ENCODE data around the gene RRAS2.
"Not testable (repeated sequence)": the region's sequence is repeated elsewhere in the genome, so short reads cannot be mapped to it uniquely, and the experiment has no call there.

RRAS2 gene

GRCh38 chr11:14371249-14371648 lies 12.3 kb upstream of the RRAS2 start:
- no peak for DNase-seq (ENCODE audit: low read depth in 2 of 2)

DNA sequence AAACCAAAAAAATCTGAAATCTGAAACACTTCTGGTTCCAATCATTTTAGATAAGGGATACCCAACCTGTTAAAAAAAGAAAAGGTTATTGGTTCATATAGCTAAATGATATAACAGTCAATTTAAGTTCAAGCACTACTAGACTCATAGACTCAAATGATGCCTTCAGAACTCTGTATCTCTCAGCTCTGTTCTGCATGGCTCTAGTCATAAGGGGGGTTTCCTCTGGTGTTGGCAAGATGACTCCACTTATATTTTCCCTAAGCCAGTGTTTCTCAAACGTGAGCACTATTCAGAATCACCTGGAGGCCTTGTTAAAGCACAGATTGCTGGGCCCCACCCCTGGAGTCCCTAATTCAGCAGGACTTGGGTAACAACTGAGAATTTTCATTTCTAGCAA lies 11.5 kb upstream of the RRAS2 start:
- no peak for DNase-seq (ENCODE audit: low read depth in 2 of 2)

GRCh38 chr11:14369598-14369997 lies 10.6 kb upstream of the RRAS2 start:
- no peak for DNase-seq (ENCODE audit: low read depth in 2 of 2)

GRCh38 chr11:14366936-14367335 lies 8.0 kb upstream of the RRAS2 start:
- no peak for DNase-seq (ENCODE audit: low read depth in 2 of 2)

DNA sequence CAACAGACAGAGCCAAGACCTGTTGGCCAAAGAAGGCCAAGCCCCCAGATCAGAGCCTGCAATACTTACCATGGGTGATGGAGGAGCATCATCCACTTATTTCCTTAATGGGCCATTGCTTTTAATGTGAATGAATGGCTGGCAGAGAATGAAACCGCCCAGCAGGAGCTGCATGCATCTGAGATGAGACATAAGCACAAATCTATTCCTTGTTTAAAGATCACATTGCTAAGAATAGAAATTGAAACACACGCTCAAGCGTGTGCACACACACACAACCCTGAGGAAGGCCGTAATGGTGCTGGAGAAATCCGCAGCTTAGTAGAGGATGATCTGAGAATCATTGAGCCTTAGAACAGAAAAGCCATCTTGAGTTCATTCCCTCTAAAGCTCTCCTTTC lies 5.3 kb upstream of the RRAS2 start:
- DNase-seq (ENCODE audit: low read depth in 2 of 2): no peak

- no peak for DNase-seq (ENCODE audit: low read depth in 2 of 2)
Measured at GRCh38 chr11:14362611-14363010, 3.6 kb upstream of the RRAS2 start.

DNA sequence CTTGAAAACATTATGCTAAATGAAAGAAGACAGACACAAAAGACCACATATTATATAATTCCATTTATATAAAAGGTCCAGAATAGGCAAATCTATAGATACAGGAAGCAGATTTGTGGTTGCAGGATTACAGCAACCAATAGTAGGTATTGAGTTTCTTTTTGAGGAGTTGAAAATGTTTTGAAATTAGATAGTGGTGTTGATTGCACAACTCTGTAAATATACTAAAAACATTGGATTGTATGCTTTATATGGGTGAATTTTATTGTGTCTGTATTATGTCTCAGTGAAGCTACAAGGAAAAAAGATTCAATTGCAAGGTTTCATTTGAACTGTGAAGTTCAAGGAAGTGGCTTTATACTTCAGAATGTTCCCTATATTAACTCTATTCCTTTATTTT lies 3.0 kb upstream of the RRAS2 start:
- no peak for DNase-seq (ENCODE audit: low read depth in 2 of 2)

GRCh38 chr11:14360976-14361375 lies 2.0 kb upstream of the RRAS2 start:
- no peak for DNase-seq (ENCODE audit: low read depth in 2 of 2)

DNA sequence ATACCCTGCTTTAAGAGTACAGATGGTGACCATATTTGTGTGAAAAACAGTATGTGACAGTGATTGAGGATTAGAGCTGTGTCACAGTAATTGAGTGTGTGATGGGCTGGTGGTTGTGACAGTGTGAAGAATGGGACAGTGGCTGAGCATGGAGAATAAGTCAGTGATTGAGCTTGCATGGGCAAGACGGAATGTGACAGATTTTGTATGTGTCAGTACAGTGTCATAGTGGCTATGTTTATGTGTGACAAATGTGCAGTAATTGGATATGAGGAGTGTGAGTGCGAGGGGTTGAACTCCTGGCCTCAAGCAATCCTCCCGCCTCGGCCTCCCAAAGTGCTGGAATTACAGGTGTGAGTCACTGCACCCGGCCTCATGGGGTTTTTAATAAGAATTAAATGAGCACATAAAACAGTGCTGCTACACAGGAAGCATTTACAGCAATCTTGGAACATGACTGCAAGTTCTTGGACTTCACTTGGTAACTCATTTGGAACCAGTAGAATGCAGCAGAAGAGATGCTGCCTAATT lies 583 bp upstream of the RRAS2 start:
- DNase-seq (ENCODE audit: low read depth in 2 of 2): no peak

DNA sequence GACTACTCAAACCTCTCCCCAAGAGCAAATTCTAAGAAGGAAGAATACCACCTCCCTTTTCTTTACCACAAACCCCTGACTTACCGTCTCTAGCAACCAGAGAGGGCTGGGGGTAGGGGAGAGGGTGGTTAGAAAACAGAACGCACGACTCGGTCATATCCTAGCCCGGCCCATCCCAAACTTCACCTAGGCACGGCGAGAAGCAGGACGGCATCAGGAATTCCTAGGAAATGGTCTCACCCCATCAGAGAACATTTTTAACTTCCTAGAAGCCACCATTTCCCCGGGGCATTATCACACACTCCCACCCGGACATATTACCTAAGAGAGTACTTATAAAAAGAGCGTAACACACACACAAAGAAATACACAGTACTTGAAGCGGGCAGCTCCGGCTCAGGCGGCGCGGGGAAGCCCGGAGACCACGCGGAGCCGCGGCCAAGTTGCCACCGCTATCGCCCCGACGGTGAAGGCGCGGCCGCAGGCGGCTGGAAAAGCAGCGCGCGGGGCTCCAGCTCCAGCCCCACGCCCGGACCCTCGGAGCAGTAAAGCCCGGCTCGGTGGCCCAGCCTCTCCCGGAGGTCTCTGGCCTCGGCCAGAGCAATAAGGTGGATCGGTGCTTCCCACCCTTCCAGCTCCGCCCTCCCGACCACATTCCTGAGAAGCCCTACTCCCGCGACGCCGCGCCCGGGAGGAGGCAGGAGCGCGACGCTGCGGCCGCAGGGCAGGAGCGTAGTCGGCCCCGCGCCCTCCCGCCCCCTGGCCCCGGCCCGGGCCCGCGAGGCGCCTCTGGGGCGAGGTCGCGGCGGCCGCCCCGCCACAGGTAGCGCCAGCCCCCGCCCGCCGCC lies 878 bp downstream of the RRAS2 start:
- no peak for DNase-seq (ENCODE audit: low read depth in 2 of 2)

- no peak for DNase-seq (ENCODE audit: low read depth in 2 of 2)
Measured at GRCh38 chr11:14356342-14356741, 2.6 kb downstream of the RRAS2 start.

- not testable (repeated sequence) for DNase-seq (ENCODE audit: low read depth in 2 of 2)
Measured at GRCh38 chr11:14354604-14355003, 4.4 kb downstream of the RRAS2 start.

DNA sequence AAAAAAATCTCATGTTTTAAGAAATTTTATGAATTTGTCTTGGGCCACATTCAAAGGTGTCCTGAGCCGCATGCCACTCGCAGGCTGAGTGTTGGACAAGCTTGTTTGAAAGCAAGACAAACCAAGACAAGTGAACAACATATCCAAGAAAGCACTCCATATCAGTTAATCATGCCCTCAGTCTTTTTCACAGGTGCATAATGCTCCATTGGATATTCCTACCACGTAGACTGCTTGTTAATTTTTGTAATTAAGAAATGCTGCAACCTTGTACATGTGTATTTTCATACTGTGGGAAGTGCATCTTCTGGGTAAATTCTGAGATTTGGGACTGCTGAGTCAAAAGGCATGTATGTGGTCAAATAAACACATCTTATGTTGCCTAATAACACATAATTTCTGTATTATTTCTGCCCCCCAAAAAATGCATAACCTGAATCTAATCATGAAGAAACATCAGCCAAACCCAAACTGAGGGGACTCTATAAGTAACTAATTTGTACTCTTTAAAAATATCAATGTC lies 8.2 kb downstream of the RRAS2 start:
- no peak for DNase-seq (ENCODE audit: low read depth in 2 of 2)

DNA sequence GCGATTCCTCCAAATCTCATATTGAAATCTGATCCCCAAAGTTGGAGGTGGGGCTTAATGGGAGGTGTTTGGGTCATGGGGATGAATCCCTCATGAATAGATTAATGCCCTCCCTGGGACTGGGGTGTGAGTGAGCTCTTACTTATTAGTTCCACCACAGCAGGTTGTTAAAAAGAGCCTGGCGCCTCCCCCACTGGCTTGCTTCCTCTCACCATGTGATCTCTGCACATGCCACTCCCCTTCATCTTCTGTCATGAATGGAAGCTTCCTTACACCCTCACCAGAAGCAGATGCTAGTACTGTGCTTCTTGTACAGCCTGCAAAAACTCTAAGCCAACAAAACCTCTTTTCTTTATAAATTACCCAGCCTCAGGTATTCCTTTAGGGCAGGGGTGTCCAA lies 8.8 kb downstream of the RRAS2 start:
- DNase-seq (ENCODE audit: low read depth in 2 of 2): no peak

- no peak for DNase-seq (ENCODE audit: low read depth in 2 of 2)
Measured at GRCh38 chr11:14347991-14348390, 11.0 kb downstream of the RRAS2 start.

- no peak for DNase-seq (ENCODE audit: low read depth in 2 of 2)
Measured at GRCh38 chr11:14347494-14347893, 11.5 kb downstream of the RRAS2 start.

- no peak for DNase-seq (ENCODE audit: low read depth in 2 of 2)
Measured at GRCh38 chr11:14346303-14346955, 12.6 kb downstream of the RRAS2 start.

DNA sequence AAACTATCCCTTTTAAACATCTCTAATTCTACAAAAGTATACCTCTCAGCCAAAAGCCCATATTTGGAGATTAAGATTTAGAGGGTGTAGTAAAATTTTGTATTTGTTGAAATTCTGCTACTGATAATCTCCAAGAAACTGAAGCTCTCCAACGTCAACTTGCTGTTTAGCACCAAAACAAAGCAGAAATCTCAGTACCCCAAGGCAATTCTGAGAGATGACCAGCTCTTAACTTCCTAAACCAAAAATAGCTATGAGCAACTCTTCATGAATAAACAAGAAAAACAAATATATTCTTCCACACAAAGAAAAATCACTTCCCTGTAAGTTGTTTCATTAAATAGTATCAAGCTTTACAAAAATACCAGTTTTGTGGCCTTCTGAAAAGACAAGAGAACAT lies 13.3 kb downstream of the RRAS2 start:
- no peak for DNase-seq (ENCODE audit: low read depth in 2 of 2)

DNA sequence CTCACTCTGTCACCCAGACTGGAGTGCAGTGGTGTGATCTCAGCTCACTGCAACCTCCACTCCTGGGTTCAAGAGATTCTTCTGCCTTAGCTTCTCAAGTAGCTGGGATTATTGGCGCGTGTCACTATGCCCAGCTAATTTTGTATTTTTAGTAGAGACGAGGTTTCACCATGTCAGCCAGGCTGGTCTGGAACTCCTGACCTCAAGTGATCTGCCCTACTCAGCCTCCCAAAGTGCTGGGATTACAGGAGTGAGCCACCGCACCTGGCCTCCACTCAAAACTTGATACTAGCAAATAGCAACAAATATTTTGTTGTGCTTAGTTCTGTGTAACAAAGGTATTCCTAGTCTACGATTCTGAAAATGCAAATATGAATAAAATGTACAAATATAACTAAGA lies 14.0 kb downstream of the RRAS2 start:
- DNase-seq (ENCODE audit: low read depth in 2 of 2): not testable (repeated sequence)

GRCh38 chr11:14342906-14343305 lies 16.1 kb downstream of the RRAS2 start:
- DNase-seq (ENCODE audit: low read depth in 2 of 2): no peak

GRCh38 chr11:14341968-14342367 lies 17.0 kb downstream of the RRAS2 start:
- DNase-seq (ENCODE audit: low read depth in 2 of 2): no peak

DNA sequence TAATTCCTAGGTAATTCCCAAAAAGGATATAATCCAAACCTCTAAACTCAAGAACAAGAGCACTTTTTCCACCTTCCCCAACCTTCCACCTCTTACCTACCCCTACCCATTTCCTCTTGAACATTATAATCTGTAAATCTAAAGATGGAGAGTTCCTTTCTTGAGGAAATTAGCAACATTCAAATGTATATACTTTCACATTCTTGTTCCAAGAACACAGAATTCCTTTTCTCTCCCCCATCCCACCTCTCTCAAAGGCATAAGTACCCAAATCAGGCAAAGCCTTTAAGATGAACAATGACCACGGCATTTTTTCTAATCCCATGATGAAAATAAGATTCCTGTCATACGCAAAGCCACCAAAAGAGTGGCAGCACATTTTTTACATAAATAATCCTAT lies 18.3 kb downstream of the RRAS2 start:
- no peak for DNase-seq (ENCODE audit: low read depth in 2 of 2)

- no peak for DNase-seq (ENCODE audit: low read depth in 2 of 2)
Measured at GRCh38 chr11:14339356-14339755, 19.6 kb downstream of the RRAS2 start.

Data from activated CD8-positive, alpha-beta memory T cell treated with anti-CD3 and anti-CD28 coated beads for 4 hours (primary cell).